A673 (cell line): Measurements from ENCODE around the gene BUD23.

Source experiments
- EZH2 ChIP-seq: fragments of 200-600 bp; sonication (generic); IDR thresholded peaks from 2 replicates; pipeline ENCODE4 v1.6.1; 2017; ENCODE audit warnings: borderline replicate concordance, low read depth, mild to moderate bottlenecking, mixed read lengths, antibody characterized with exemption, low read length; ENCODE audit not compliant: poor library complexity, severe bottlenecking
- TF ChIP-seq, protein P1 (sequence below): fragments of 300-800, 200-600 bp; sonication (generic); conservative IDR thresholded peaks from 2 replicates; pipeline ENCODE4 v1.5.1; 2017; ENCODE audit warnings: low read depth, mild to moderate bottlenecking, antibody characterized with exemption, low read length, moderate library complexity, mixed read lengths

DNA sequence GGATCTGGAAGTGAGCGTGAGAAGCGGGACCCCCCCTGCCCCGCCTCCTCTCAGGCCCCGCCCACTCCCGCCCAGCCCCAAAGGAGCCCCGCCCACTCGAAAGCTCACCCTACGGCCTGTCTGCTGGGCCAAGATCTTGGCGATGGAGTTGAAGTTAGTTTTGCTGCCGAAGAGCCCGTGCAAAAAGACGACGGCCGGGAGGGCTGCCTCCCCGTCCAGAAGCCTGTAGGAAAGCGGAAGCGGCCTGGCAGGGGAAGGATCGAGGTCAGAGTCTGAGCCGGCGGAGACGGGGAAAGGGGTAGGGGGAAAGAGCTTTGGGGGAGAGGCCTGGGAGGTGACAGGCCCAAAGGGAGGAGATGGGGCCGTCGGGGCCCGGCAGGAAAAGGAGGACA, 54.8 kb downstream of the BUD23 start:
- TF ChIP-seq, protein P1, sequence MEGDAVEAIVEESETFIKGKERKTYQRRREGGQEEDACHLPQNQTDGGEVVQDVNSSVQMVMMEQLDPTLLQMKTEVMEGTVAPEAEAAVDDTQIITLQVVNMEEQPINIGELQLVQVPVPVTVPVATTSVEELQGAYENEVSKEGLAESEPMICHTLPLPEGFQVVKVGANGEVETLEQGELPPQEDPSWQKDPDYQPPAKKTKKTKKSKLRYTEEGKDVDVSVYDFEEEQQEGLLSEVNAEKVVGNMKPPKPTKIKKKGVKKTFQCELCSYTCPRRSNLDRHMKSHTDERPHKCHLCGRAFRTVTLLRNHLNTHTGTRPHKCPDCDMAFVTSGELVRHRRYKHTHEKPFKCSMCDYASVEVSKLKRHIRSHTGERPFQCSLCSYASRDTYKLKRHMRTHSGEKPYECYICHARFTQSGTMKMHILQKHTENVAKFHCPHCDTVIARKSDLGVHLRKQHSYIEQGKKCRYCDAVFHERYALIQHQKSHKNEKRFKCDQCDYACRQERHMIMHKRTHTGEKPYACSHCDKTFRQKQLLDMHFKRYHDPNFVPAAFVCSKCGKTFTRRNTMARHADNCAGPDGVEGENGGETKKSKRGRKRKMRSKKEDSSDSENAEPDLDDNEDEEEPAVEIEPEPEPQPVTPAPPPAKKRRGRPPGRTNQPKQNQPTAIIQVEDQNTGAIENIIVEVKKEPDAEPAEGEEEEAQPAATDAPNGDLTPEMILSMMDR = no peak
- no peak for TF ChIP-seq EZH2
